ENCODE data around the gene TNFRSF13B. TPM values are rescaled to one million over a fixed set of nuclear protein-coding genes. Genes with fewer than 3 reads are reported as not detected.

TNFRSF13B gene
- total RNA-seq, 1 experiment from 2014 or later, result 0.28 TPM

GRCh38 chr17:16918443-16918842 lies 53.5 kb downstream of the TNFRSF13B start:
- no peaks in the 10 kb centered on the region for H3K79me2 ChIP-seq (ENCODE audit: insufficient read depth, low read length)
- Mint-ChIP-seq H3K36me3 (ENCODE audit: insufficient read depth in 1 of 3, low read depth in 3 of 3) (no peaks in the 10 kb centered on the region; a peak in 1 of 7 replicates), H3K4me1 (peaks cover 9% of the 10 kb centered on the region in 2 experiments; a peak in 3 of 4 replicates), H3K27me3 (ENCODE audit: low read depth) (peaks cover 2% of the 10 kb centered on the region; the same call in 1 of the 2 replicates), H3K27ac (no peak overlapping the region), H3K9me3 (no peaks in the 10 kb centered on the region; a peak in 1 of 5 replicates), H3K4me3 (no peak overlapping the region)
- no peaks in the 10 kb centered on the region for H4K20me1 ChIP-seq (ENCODE audit: control insufficient read depth, insufficient read depth, insufficient read length)
- no peak overlapping the region for H4K8ac ChIP-seq (replicated peaks; ENCODE audit: insufficient read length, low read depth, low read length)
- no peak overlapping the region for H3K9ac ChIP-seq (ENCODE audit: extremely low read depth, insufficient read length, low read length)
- no peaks in the 10 kb centered on the region for H3K27me3 ChIP-seq (ENCODE audit: insufficient read depth, low read length)
- no peak overlapping the region for H2AFZ ChIP-seq (ENCODE audit: low read length)
- no peak overlapping the region for H3K14ac ChIP-seq (ENCODE audit: insufficient read depth, low read length)
- no peak overlapping the region for H3K4me2 ChIP-seq (ENCODE audit: insufficient read depth, insufficient read length, low read length)
- no peak overlapping the region for H3K23ac ChIP-seq (ENCODE audit: insufficient read length, low read depth, low read length)
- TF ChIP-seq CTCF (conservative IDR thresholded peaks at IDR 0.05), result no peak
- H2BK5ac ChIP-seq (ENCODE audit: insufficient read length, low read length), result no peak overlapping the region
- no peak for DNase-seq
- H3K56ac ChIP-seq (ENCODE audit: insufficient read length, low read depth, low read length), result no peak overlapping the region
- H4K91ac ChIP-seq (ENCODE audit: insufficient read length, low read depth, low read length), result no peak overlapping the region
- no CpG with 5 or more reads among the region's 6 CpGs for WGBS (ENCODE audit: extremely low coverage, insufficient read length, low lambda C conversion rate)
- H3T11ph ChIP-seq (ENCODE audit: low read length), result no peak overlapping the region
- no peaks in the 10 kb centered on the region for H3K9me3 ChIP-seq (ENCODE audit: control insufficient read depth, low read depth, low read length)
- H3K27ac ChIP-seq (ENCODE audit: insufficient read length, low read depth, low read length), result no peak overlapping the region
- no peak overlapping the region for H2BK12ac ChIP-seq (ENCODE audit: insufficient read length, low read depth, low read length)
- no peak overlapping the region for H2BK20ac ChIP-seq (ENCODE audit: low read depth, low read length, poor library complexity, severe bottlenecking)
- H2BK120ac ChIP-seq (ENCODE audit: low read depth, low read length, poor library complexity, severe bottlenecking), result no peak overlapping the region
- no peak overlapping the region for H2AK5ac ChIP-seq (ENCODE audit: insufficient read length, low read length)
- no peak overlapping the region for H4K5ac ChIP-seq (ENCODE audit: insufficient read length, low read depth, low read length)
- H3K4me1 ChIP-seq (ENCODE audit: insufficient read depth, low read length), result no peaks in the 10 kb centered on the region
- no peaks in the 10 kb centered on the region for H3K79me1 ChIP-seq (ENCODE audit: insufficient read depth, low read depth, low read length, poor library complexity, severe bottlenecking)
- no peak overlapping the region for H3K18ac ChIP-seq (ENCODE audit: insufficient read length, low read depth, low read length)
- H3K23me2 ChIP-seq (ENCODE audit: insufficient read length, low read depth, low read length, poor library complexity, severe bottlenecking), result no peaks in the 10 kb centered on the region
- no peak overlapping the region for H2BK15ac ChIP-seq (ENCODE audit: low read depth, low read length)
- H3K4ac ChIP-seq (ENCODE audit: low read depth, low read length), result no peak overlapping the region

Measured in H9 (cell line).